Hepatocyte (in vitro differentiated cells): ENCODE data around the gene C5orf63. TPM values are rescaled to one million over a fixed set of nuclear protein-coding genes. Genes with fewer than 3 reads are reported as not detected.
A peak's percentile ranks its signal among the peaks of the same experiment; 100 is the strongest.

Experiments used
- DNase-seq: peaks from one replicate; pipeline ENCODE4 v3.0.0-alpha.2; 2016; ENCODE audit warnings: low spot score
- H2AFZ ChIP-seq: fragments of 200-600 bp; sonication (generic); 2 replicates; pipeline ENCODE4 v1.6.0; 2016; ENCODE audit warnings: antibody characterized with exemption, mild to moderate bottlenecking
- H3K27ac ChIP-seq: fragments of 200-600 bp; sonication (generic); 2 replicates; pipeline ENCODE4 v1.5.1; 2016; ENCODE audit warnings: mild to moderate bottlenecking
- H3K27me3 ChIP-seq: fragments of 200-600 bp; sonication (generic); 2 replicates; pipeline ENCODE4 v1.6.1; 2016
- H3K36me3 ChIP-seq: fragments of 200-600 bp; sonication (generic); replicated peaks from 2 replicates; pipeline ENCODE4 v1.5.1; 2016; ENCODE audit warnings: low read depth; ENCODE audit not compliant: insufficient read depth
- H3K4me1 ChIP-seq: fragments of 200-600 bp; sonication (generic); 2 replicates; pipeline ENCODE4 v1.5.1; 2016; ENCODE audit warnings: mild to moderate bottlenecking, moderate library complexity; ENCODE audit not compliant: insufficient read depth
- H3K4me2 ChIP-seq: fragments of 200-600 bp; sonication (generic); 2 replicates; pipeline ENCODE4 v1.6.0; 2016
- H3K4me3 ChIP-seq: fragments of 200-600 bp; sonication (generic); 2 replicates; pipeline ENCODE4 v1.5.1; 2016; ENCODE audit warnings: mild to moderate bottlenecking
- H3K79me2 ChIP-seq: fragments of 200-600 bp; sonication (generic); 2 replicates; pipeline ENCODE4 v1.6.0; 2017; ENCODE audit warnings: mild to moderate bottlenecking
- H3K9me2 ChIP-seq: fragments of 200-600 bp; sonication (generic); replicated peaks from 2 replicates; pipeline ENCODE4 v1.6.0; 2017; ENCODE audit warnings: mild to moderate bottlenecking; ENCODE audit not compliant: insufficient read depth
- H3K9me3 ChIP-seq: fragments of 200-600 bp; sonication (generic); 2 replicates; pipeline ENCODE4 v1.5.1; 2016; ENCODE audit warnings: low read depth, mild to moderate bottlenecking
- H4K20me1 ChIP-seq: fragments of 200-600 bp; sonication (generic); 2 replicates; pipeline ENCODE4 v1.6.0; 2016; ENCODE audit warnings: mild to moderate bottlenecking; ENCODE audit not compliant: insufficient read depth, poor library complexity, severe bottlenecking
- CTCF ChIP-seq: fragments of 200-600 bp; sonication (generic); IDR thresholded peaks from 2 replicates; pipeline ENCODE4 v1.5.1; 2016; ENCODE audit warnings: antibody characterized with exemption, mild to moderate bottlenecking; ENCODE audit not compliant: poor library complexity
- EZH2 ChIP-seq: fragments of 200-600 bp; sonication (generic); IDR thresholded peaks from 2 replicates; pipeline ENCODE4 v1.6.1; 2016; ENCODE audit warnings: antibody characterized with exemption, mild to moderate bottlenecking, borderline replicate concordance
- EZH2phosphoT487 ChIP-seq: fragments of 200-600 bp; sonication (generic); IDR thresholded peaks from one replicate; pipeline ENCODE4 v1.6.1; 2018; ENCODE audit warnings: antibody characterized with exemption, mild to moderate bottlenecking, low read depth, moderate library complexity; ENCODE audit not compliant: unreplicated experiment, severe bottlenecking
- WGBS: methylation state at CpG from one replicate; pipeline ENCODE4 v1.1.6; 2016; ENCODE audit warnings: low lambda C conversion rate; ENCODE audit errors: missing lambda C conversion rate; 5-methylcytosine and 5-hydroxymethylcytosine counted together
- polyA plus RNA-seq: library from polyadenylated mRNA; unstranded; fragments of >200 nt; fragmentation: Nextera tagmentation; extraction: Ambion mirVana; gene quantifications from 2 replicates; pipeline ENCODE4 v1.2.1, GENCODE V29; 2016
- total RNA-seq: library from RNA; depleted of rRNA; stranded (reverse); fragments of >200 nt; gene quantifications from 2 replicates; pipeline ENCODE4 v1.2.3, GENCODE V29; 2014

The C5orf63 gene
- total and polyA plus RNA-seq, 2 experiments from 2014 or later: 0.23 to 1.7 TPM

- Histone ChIP-seq H4K20me1 (no peaks in the 10 kb centered on the region), H3K4me2 (no peak overlapping the region), H3K9me2 (no peaks in the 10 kb centered on the region), H3K4me3 (no peak overlapping the region), H3K79me2 (no peaks in the 10 kb centered on the region), H2AFZ (no peak overlapping the region), H3K36me3 (no peaks in the 10 kb centered on the region), H3K4me1 (no peaks in the 10 kb centered on the region), H3K27me3 (no peaks in the 10 kb centered on the region), H3K27ac (peak overlapping the region; percentile 28), H3K9me3 (no peaks in the 10 kb centered on the region)
- no peak for TF ChIP-seq EZH2
- TF ChIP-seq EZH2phosphoT487: no peak
- no peak for TF ChIP-seq CTCF
- peak; percentile 23 for DNase-seq
- 55% methylated on average over 4 of the region's 4 CpGs for WGBS
These were observed 71.5 kb downstream of the C5orf63 start for GRCh38 chr5:127001621-127002296.

Other genes with a start within 250 kb of the C5orf63 start
- 3.5 and 9.4 TPM in 2 replicates for gene MARCHF3, start 42.9 kb downstream of the C5orf63 start, total RNA-seq
- gene MARCHF3, start 42.9 kb downstream of the C5orf63 start, polyA plus RNA-seq: 20.4 and 24.3 TPM in 2 replicates
- 3.3 and 6.7 TPM in 2 replicates for gene MEGF10, start 217.3 kb upstream of the C5orf63 start, total RNA-seq
- 1.1 and 1.7 TPM in 2 replicates for gene MEGF10, start 217.3 kb upstream of the C5orf63 start, polyA plus RNA-seq